Fibroblast of the aortic adventitia (primary cell): Measurements from ENCODE around the gene XRCC5. TPM values are rescaled to one million over a fixed set of nuclear protein-coding genes. Genes with fewer than 3 reads are reported as not detected.

Experiments
- DNase-seq: peaks from one replicate; pipeline ENCODE4 v3.0.0-alpha.2; 2010; ENCODE audit warnings: low read depth
- H3K4me3 ChIP-seq: 2 replicates; pipeline ENCODE4 v1.5.1; 2011; ENCODE audit warnings: low read depth, mild to moderate bottlenecking, control low read depth, low read length, moderate library complexity
- total RNA-seq: library from RNA; depleted of rRNA; stranded (reverse); fragments of >200 nt; gene quantifications from 2 replicates; pipeline ENCODE4 v1.2.3, GENCODE V29; 2012; ENCODE audit warnings: low replicate concordance
- TF ChIP-seq, protein P1 (sequence below): IDR thresholded peaks from 2 replicates; pipeline ENCODE4 v1.5.1; 2011; ENCODE audit warnings: mild to moderate bottlenecking, low read length, control low read depth, inconsistent platforms; ENCODE audit not compliant: insufficient read depth

XRCC5 gene
- total RNA-seq, 1 donor, result 271 TPM

DNA sequence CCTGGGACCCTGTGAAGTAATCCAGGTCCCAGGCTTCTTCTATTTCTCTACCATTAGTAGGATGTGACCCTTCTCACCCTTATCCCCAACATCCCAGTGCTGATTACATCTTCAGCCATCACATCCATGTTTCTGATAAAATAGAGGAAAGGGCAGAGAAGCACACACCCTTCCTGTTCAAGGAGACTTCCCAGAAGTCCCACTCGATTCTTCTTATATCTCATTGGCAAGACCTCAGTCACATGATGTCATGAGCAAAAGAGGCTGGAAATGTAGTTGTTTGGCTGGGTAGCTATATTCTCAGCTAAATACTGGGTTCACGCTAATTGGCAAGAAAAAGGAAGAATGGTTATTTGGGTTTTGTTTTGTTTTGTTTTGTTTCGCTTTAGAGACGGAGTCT is 8.0 kb upstream of the XRCC5 start:
- TF ChIP-seq, protein P1, sequence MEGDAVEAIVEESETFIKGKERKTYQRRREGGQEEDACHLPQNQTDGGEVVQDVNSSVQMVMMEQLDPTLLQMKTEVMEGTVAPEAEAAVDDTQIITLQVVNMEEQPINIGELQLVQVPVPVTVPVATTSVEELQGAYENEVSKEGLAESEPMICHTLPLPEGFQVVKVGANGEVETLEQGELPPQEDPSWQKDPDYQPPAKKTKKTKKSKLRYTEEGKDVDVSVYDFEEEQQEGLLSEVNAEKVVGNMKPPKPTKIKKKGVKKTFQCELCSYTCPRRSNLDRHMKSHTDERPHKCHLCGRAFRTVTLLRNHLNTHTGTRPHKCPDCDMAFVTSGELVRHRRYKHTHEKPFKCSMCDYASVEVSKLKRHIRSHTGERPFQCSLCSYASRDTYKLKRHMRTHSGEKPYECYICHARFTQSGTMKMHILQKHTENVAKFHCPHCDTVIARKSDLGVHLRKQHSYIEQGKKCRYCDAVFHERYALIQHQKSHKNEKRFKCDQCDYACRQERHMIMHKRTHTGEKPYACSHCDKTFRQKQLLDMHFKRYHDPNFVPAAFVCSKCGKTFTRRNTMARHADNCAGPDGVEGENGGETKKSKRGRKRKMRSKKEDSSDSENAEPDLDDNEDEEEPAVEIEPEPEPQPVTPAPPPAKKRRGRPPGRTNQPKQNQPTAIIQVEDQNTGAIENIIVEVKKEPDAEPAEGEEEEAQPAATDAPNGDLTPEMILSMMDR, result no peak
- H3K4me3 ChIP-seq, result no peak overlapping the region
- DNase-seq, result no peak

DNA sequence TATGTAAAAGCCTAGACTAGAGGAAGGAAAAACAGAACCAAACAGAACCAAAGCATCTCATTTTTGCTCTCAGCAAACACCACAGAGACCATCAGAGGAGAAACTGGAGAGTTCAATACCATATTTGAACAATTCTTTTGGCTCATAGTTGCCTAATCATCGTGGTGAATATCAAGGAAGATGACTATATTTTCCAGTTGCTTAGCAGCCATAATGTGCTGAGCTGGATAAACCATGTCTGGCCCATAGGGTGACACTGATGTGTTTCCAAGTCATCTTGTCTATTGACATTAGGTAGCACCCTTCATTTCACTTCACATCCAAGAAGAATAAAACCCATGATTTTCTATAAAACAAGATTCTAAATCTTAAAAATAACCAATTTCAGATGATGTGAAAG is 5.9 kb upstream of the XRCC5 start:
- no peak overlapping the region for H3K4me3 ChIP-seq
- TF ChIP-seq, protein P1, result no peak
- DNase-seq, result no peak

DNA sequence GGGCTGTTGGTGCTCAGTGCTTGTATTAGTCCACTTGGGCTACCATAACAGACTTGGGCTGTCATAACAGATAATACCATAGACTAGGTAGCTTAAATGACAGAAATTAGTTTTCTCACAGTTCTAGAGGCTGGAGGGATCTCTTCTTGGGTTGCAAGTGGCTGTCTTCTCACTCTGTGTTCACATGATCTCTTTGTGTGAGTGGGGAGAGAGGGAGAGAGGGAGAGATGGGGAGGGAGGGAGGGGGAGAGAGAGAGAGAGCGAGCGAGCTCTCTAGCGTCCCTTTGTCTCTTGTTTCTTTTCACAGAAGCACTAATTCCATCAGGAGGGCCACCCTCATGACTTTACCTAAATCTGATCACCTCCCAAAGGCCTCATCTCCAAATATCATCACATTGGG is 4.5 kb upstream of the XRCC5 start:
- no peak overlapping the region for H3K4me3 ChIP-seq
- DNase-seq, result no peak

DNA sequence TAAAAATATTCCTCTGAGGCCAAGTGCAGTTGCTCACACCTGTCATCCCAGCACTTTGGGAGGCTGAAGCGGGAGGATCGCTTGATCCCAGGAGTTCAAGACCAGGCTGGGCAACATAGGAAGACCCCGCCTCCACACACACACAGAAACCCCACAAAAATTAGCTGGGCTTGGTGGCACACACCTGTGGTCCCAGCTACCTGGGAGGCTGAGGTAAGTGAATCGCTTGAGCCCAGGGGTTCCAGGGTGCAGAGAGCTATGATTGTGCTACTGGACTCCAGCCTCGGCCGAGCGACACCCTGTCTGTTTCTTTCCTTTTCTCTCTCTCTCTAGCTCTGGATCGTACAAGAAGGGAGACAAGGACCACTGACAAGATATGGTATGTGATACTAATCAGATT is 1.8 kb upstream of the XRCC5 start:
- DNase-seq, result no peak
- H3K4me3 ChIP-seq, result no peak overlapping the region
- TF ChIP-seq, protein P1, result no peak

More for the DNA sequence above, 4.5 kb upstream of the XRCC5 start:
- TF ChIP-seq, protein P1, result no peak

DNA sequence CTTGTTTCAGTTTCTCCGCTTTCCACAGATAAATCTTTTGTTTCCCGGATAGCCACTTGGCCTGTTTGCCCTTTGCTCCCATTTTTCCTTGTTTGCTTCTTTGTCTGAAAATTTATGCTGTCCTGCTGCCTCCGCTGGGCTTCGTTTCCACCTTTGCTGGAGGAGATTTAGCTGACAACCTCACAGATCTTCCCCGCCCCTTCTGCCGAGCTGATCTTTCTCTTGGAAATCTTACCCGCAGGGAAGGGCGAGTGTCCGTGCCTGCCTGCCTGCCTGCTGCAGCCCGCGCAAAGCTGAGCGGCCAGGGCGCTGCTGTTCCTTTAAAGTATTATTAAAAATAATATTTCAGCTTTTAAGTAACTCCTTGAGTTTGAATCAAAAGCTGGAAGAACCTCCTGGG is 1.4 kb upstream of the XRCC5 start:
- no peak for DNase-seq
- no peak overlapping the region for H3K4me3 ChIP-seq
- TF ChIP-seq, protein P1, result no peak

DNA sequence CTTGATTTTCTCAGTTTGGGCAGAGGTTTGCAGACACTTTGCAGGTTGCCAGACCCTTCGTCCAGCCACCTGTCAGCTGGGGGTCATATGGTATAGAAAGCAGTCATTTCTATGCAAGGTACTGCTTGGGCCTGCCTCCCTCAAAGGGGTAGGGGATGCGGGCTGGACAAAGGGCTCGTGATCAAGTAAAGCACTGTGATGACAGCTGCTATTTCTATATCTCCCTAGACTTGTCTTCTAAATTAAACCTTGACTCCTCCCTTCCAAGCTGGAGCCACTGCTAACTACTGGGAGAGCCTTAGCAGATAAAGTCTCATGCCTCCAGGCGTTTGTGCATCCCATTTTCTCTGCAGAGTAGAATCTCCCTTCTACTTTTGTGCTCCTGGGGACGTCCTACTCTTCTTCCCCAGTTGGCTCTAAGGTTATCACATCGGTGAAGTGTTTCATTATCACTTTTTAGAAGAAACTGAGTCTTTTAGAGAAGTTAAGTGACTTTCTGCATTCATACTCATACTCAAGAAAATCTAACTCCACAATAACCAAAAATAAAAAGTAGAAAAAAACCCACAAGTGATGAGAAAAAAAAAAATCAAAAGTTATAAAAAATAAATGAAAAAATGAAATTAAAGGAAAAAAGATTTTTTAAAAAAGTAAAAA is 710 bp upstream of the XRCC5 start:
- TF ChIP-seq, protein P1, result no peak
- DNase-seq, result no peak
- H3K4me3 ChIP-seq, result peak overlapping the region; percentile 56
